Measurements from ENCODE around the gene RWDD1. TPM values are rescaled to one million over a fixed set of nuclear protein-coding genes. Genes with fewer than 3 reads are reported as not detected.
A peak's percentile ranks its signal among the peaks of the same experiment; 100 is the strongest.

RWDD1 gene
- total and polyA plus RNA-seq, 2 of the 13 experiments (the other 11 are each of a cell fraction or from before 2014, with no cell fraction given), result 27.4 to 67.1 TPM

GRCh38 chr6:116561377-116562018 is 9.8 kb upstream of the RWDD1 start (continued):
- TF ChIP-seq, protein P1, sequence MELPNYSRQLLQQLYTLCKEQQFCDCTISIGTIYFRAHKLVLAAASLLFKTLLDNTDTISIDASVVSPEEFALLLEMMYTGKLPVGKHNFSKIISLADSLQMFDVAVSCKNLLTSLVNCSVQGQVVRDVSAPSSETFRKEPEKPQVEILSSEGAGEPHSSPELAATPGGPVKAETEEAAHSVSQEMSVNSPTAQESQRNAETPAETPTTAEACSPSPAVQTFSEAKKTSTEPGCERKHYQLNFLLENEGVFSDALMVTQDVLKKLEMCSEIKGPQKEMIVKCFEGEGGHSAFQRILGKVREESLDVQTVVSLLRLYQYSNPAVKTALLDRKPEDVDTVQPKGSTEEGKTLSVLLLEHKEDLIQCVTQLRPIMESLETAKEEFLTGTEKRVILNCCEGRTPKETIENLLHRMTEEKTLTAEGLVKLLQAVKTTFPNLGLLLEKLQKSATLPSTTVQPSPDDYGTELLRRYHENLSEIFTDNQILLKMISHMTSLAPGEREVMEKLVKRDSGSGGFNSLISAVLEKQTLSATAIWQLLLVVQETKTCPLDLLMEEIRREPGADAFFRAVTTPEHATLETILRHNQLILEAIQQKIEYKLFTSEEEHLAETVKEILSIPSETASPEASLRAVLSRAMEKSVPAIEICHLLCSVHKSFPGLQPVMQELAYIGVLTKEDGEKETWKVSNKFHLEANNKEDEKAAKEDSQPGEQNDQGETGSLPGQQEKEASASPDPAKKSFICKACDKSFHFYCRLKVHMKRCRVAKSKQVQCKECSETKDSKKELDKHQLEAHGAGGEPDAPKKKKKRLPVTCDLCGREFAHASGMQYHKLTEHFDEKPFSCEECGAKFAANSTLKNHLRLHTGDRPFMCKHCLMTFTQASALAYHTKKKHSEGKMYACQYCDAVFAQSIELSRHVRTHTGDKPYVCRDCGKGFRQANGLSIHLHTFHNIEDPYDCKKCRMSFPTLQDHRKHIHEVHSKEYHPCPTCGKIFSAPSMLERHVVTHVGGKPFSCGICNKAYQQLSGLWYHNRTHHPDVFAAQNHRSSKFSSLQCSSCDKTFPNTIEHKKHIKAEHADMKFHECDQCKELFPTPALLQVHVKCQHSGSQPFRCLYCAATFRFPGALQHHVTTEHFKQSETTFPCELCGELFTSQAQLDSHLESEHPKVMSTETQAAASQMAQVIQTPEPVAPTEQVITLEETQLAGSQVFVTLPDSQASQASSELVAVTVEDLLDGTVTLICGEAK (IDR thresholded peaks at IDR 0.05), result no peak
- TF ChIP-seq, protein P1 (CRISPR knock-in tag; IDR thresholded peaks at IDR 0.05), result no peak
- TF ChIP-seq ZNF503 (CRISPR knock-in tag; IDR thresholded peaks at IDR 0.05) (no peak), NFE2 (CRISPR knock-in tag; IDR thresholded peaks at IDR 0.05) (no peak), TFAP4 (IDR thresholded peaks at IDR 0.05; ENCODE audit: borderline replicate concordance, low read depth) (no peak), ZMYM4 (CRISPR knock-in tag; IDR thresholded peaks at IDR 0.05) (no peak; the same call in 1 of the 2 replicates), PPARG (CRISPR knock-in tag; conservative IDR thresholded peaks at IDR 0.05) (no peak), STAT6 (CRISPR knock-in tag; IDR thresholded peaks at IDR 0.05; ENCODE audit: borderline replicate concordance) (no peak), THAP11 (CRISPR knock-in tag; IDR thresholded peaks at IDR 0.05) (0 out of 2 replicates have a peak, but pooled peaks have one; percentile 17), ZNF136 (CRISPR knock-in tag; IDR thresholded peaks at IDR 0.05; ENCODE audit: low read depth) (no peak), ATAD3A (CRISPR knock-in tag; IDR thresholded peaks at IDR 0.05) (no peak), HNRNPUL1 (IDR thresholded peaks at IDR 0.05; ENCODE audit: low read depth, low read length) (no peak)

Data from HepG2 (cell line).